CMK (cell line): ENCODE measurements around the gene PJVK.
A peak's percentile ranks its signal among the peaks of the same experiment; 100 is the strongest.
"Not testable (repeated sequence)": the region's sequence is repeated elsewhere in the genome, so short reads cannot be mapped to it uniquely, and the experiment has no call there.

Source experiments
- DNase-seq: peaks from one replicate; pipeline ENCODE4 v3.0.0-alpha.2; 2010; ENCODE audit warnings: low read depth

Gene PJVK

GRCh38 chr2:178429336-178429735 is 21.8 kb upstream of the PJVK start:
- DNase-seq, result no peak

DNA sequence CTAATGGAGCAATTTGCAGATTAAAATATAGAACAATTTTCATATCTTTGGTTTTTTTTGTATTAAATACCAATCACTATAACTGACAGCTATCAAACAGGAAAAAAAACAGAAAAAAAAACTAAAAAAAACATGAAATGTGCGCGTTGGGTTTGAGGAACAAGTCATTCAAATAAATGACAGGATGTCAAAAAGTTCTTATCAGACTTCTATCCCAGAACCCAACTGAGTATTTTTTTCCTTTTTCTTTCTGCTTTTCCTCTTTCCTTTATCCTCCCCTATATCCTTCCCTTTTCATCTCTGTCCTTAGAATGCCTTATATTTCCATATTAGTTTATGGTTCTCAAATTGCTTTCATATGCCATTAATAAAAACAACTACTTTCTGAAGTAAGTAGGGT is 14.5 kb upstream of the PJVK start:
- no peak for DNase-seq

DNA sequence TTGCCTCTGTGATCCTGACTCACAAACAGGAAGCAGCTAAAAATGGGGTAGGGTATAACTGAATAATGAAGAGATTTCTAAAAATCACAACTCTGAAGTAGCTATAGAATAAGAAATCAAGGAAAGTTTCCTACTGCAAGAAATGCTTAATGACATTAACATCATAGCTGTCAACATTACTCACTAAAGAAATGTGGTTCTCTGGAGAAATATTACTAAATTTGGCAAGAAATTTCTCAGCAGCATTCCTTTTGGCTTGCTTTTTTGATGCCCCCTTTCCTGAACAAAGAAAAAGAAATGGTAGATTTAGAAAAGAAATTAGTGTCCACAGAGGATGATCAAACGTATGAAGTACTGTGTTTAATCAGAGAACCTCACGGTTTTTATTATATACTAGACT is 9.8 kb upstream of the PJVK start:
- DNase-seq, result no peak

DNA sequence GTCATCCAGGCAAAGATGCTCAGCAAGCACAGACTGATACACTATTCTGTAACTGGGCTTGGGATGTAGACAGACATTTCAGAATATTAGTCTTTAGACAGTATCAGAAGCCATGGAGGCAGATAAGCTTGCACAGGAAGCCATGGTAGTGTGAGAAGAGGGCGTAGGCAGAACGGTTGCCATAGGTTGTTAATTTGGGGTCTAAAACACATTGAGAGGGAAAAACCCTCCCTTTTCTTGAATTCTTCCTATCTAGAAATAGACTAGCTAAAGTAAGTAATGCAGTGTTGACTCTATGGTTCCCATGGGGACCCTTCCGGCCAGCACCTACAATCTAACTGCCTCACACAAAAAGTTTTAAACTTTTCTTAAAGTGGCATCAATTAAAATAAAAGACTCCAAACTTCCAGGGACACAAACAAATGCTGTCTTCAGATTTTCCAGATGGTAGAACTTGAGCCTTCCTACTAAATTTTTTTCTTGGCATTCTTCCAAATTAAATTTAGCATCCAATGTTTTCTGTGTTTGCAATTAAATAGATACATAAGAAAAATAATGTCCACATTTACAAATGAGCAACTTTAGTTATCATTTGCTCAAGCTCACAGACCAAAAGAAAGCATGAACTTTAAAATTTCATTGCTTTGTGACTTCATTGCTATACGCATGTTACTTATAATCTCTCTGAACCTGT is 2.1 kb upstream of the PJVK start:
- no peak for DNase-seq

DNA sequence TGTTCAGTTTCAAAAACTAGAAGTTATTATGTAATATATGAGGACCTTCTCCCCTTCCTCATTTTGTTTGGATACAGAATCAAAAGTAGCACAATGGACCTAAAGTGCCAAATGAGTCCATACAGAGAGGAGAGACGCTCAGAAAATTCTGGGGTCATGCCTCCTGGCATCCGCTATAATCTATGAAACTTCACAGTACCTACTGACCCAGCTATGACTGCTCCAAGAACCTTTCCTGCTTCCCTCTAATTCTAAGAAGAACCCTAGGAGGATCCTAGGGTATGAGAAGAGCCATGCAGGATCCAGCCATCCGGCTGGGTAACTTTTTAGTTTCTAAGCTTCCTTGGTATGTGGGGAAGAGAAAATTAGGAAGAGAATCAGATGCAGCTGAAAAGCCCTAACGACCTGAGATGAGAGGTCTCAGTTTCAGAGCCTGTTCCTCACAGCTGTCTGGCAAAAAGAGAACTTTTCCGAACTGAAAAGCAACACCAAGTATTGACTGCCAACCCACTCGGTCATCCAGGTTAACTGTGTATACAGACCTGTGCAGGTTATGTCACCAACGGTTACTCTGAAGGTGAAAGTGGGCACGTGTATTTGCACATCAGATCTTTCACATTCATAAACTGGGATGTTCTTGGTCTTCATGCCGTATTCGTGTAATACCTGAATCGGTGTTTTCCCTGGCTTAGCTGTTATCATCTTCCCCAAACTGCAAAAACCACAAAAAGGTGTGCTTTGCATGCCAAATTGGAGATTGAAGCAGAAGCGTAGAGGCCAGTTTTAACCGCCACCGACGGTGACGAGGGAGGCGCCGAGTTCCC is 1.3 kb upstream of the PJVK start:
- no peak for DNase-seq

GRCh38 chr2:178450524-178450773 is 729 bp upstream of the PJVK start:
- DNase-seq, result no peak

GRCh38 chr2:178452334-178452733 is 1.2 kb downstream of the PJVK start:
- DNase-seq, result no peak

- DNase-seq, result no peak
Measured at GRCh38 chr2:178452870-178453269, 1.7 kb downstream of the PJVK start.

- DNase-seq, result no peak
Measured at GRCh38 chr2:178455947-178456346, 4.8 kb downstream of the PJVK start.

- no peak for DNase-seq
Measured at GRCh38 chr2:178457390-178457886, 6.3 kb downstream of the PJVK start.

DNA sequence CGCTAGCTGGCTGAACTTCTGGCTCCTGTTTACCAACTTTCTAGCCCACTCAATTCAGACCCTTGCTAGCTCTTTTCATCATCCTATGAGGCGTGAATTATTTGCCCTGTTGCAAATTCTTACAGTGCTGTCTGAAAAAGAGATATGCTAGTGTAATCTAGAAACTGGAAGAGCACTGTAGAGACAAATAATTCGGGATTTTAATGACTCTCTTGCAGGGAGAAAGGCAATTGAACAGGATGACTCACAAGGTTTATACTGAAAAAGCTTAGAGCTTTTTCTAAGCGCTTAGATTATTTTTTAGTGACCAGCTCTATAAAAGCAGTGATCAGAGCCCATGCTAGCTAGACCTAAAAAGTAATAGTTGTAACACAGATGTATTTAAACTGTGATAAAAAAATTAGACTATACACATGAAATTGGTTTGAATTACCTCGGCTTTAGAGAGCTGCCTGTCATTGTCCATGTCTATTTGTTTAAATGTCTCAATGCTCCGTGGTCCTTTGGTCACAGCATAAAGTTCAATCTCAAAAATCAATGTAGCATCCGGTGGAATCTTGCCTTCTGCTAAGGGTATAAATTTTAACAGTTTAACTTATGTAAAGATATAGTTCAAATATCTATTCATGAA is 18.2 kb downstream of the PJVK start:
- no peak for DNase-seq

GRCh38 chr2:178471313-178471712 is 20.1 kb downstream of the PJVK start:
- not testable (repeated sequence) for DNase-seq

DNA sequence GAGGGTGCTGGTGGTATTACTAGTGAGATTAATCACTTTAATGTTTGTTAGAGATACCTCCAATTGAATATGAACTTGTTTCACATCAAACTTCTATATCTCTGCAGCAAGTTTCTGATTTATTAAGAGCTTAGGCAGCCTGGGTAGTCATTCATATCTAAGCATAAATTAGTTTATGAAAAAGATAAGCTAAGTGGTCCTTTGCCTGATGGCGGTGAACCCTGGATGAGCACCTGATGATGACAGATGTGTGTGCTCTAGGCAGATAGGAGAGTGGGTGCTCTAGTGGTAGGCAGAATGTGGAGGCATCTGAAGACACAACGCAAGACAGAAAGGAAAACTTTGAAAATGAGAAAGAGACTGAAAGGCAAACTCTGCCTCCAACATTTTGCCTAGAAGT is 22.2 kb downstream of the PJVK start:
- no peak for DNase-seq

DNA sequence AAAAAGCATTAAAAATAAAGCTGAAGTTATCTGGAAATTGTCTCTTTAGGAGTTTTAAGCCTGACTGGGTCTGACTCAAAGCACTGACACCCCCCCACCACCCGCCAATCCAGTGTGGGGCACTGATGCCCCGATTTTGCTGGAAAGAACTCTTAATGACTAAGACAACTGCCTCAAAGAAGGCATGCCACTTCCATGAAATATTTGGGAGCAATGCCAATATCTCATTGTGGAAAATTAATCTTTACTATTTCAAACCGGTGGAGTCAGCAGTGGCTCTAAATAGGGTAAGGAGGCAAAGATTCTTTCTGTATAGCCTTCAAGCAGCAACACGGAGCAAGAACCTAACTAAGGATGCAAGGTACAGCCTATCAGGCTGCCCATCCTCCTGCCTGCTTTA is 22.8 kb downstream of the PJVK start:
- DNase-seq, result no peak

- no peak for DNase-seq
Measured at GRCh38 chr2:178474560-178474959, 23.4 kb downstream of the PJVK start.

DNA sequence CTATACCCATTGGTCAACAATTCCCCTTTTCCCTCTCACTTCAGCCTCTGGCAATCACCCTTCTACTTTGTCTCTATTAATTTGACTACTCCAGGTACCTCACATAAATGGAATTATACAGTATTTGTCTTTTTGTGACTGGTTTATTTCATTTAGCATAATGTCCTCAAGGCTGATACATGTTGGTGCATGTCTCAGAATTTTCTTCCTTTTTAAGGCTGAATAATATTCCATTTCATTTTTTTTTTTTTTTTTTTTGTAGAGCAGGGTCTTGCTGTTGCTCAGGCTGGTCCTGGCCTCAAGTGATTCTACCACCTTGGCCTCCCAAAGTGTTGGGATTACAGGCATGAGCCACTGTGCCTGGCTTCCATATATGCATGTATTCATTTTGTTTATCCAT is 25.3 kb downstream of the PJVK start:
- DNase-seq, result no peak

DNA sequence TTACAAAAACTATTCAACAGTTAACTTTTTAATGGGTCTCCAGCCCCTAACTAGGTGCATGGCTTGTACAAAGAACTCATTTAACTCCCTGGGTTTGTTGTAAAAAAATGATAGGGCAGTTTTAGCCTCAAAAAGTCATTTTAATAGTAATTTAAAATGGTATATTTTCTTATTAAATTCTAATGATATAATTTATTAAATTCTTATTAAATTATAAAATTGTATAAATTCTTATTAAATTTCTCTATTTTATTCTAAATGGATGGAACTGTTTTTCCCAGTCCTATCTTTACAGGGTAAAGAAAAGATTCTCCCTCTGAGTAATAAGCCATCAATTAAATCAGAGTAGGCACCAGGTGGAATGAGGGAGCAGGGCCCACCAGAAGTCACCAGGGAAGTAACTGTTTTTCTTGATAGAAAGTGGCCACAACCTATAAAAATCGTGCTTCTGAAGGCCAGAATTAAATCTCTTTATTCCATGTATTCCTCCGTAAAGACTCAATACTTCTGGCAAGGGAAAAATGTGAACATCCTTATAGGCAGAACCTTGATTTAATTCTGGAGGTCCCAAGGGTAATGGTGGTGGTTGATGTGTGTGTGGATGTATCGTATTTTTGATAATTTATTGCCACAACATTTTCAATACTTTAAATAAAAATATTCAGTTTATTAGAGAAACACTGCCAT is 26.4 kb downstream of the PJVK start:
- DNase-seq, result no peak

DNA sequence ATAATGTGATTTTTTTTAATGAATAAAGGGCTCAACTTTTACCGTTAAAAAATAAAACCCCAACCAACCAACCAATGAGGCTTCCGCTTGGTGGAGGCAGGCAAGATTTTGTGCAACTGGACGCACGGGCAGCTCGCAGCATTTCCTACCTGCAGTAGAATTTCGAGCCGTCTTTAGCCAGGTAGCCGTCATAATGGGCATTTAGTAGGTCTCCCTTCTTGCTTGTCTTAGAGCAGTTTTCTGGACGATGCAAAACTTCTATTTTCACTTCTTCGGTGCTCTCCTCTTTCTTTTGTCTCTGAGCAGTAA is 26.9 kb downstream of the PJVK start:
- DNase-seq, result no peak

- DNase-seq, result peak; percentile 48
Measured at GRCh38 chr2:178478439-178479274, 27.5 kb downstream of the PJVK start, which contains the start of gene FKBP7. FKBP7 (minus strand) TSS chr2:178478600; CDS start chr2:178478499, 101 bp downstream.

DNA sequence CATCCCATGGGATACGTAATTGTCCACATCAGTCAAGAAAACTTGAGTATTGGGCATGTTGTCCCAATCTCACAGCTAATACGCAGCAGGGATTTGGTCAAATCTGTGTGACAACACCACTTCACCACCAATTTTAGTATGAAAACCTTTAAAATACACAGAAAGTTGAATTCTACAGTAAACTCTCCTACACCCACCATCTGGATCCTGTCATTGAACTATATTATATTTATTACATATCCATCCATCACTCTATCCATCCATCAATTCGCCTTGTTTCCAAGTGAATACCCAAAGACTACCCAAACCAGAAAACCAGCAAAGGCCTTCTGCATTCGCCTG is 28.1 kb downstream of the PJVK start:
- no peak for DNase-seq

DNA sequence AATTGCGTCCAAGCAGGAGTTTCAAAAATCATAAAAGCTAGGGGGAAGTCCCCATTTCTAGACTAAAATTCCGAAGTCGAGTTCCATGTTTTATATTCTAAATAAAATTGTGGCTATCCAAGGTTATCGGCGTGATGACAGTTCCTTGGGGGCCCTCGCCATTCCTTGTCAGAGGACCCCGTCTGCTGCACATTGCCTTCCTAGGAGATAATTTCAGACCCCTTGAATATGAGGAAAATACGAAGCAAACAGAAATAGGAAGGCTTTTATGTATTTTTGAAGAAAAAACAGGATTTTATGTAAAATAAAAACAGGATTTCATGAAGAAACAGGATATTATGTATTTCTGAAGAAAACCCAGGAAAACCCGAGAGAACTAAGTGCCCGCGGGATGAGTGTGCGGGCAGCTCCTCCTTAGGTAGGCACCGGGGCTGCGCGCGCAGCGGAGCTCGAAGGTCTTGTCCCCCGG is 28.6 kb downstream of the PJVK start:
- no peak for DNase-seq
